HepG2 (cell line): ENCODE results near the gene C10orf53.

Experiments
- ATF2 ChIP-seq: sonication (generic); formaldehyde crosslinking; IDR thresholded peaks from 2 replicates; pipeline ENCODE4 v1.4.0; 2020; ENCODE audit warnings: missing genetic modification reagents
- CHCHD3 ChIP-seq: sonication (generic); formaldehyde crosslinking; IDR thresholded peaks from 2 replicates; pipeline ENCODE4 v1.8.0; 2022; ENCODE audit warnings: mild to moderate bottlenecking, missing genetic modification reagents, moderate library complexity
- CTCF ChIP-seq: sonication (generic); formaldehyde crosslinking; IDR thresholded peaks from 2 replicates; pipeline ENCODE4 v1.5.0; 2020; ENCODE audit warnings: mild to moderate bottlenecking, missing genetic modification reagents, moderate library complexity
- FOXO4 ChIP-seq: sonication (generic); formaldehyde crosslinking; conservative IDR thresholded peaks from 2 replicates; pipeline ENCODE4 v1.8.1; 2023; ENCODE audit warnings: missing genetic modification reagents
- NFKBIZ ChIP-seq: IDR thresholded peaks from 2 replicates; pipeline ENCODE4 v1.6.1; 2018; ENCODE audit warnings: missing genetic modification reagents, missing compliant biosample characterization
- POLR2A ChIP-seq, 2 experiments: IDR thresholded peaks; 2 replicates each; pipeline ENCODE4 v1.6.1; 2011; ENCODE audit warnings: low read depth in 2 of 2, low read length in 2 of 2, mild to moderate bottlenecking in 1 of 2, moderate library complexity in 1 of 2; ENCODE audit not compliant: insufficient read depth in 1 of 2
- PRDM15 ChIP-seq: sonication (generic); formaldehyde crosslinking; IDR thresholded peaks from 2 replicates; pipeline ENCODE4 v1.4.0; 2020; ENCODE audit warnings: missing genetic modification reagents
- SIX4 ChIP-seq: sonication (generic); formaldehyde crosslinking; IDR thresholded peaks from 2 replicates; pipeline ENCODE4 v1.4.0; 2020; ENCODE audit warnings: missing genetic modification reagents
- SMC3 ChIP-seq: IDR thresholded peaks from 2 replicates; pipeline ENCODE4 v1.6.1; 2011; ENCODE audit warnings: low read length, improper control_type of control experiment
- SUZ12 ChIP-seq: fragments of 150-350 bp; IDR thresholded peaks from 2 replicates; pipeline ENCODE4 v1.6.1; 2014; ENCODE audit warnings: low read depth, low read length
- TRIM24 ChIP-seq: sonication (generic); formaldehyde crosslinking; IDR thresholded peaks from 2 replicates; pipeline ENCODE4 v1.8.0; 2022; ENCODE audit warnings: mild to moderate bottlenecking, missing genetic modification reagents
- ZNF607 ChIP-seq: sonication (generic); formaldehyde crosslinking; IDR thresholded peaks from 2 replicates; pipeline ENCODE4 v1.5.1; 2020; ENCODE audit warnings: missing genetic modification reagents, mild to moderate bottlenecking, borderline replicate concordance

GRCh38 chr10:49711481-49711880, 32.0 kb downstream of the C10orf53 start:
- TF ChIP-seq CHCHD3 (CRISPR knock-in tag) (no peak), ATF2 (CRISPR knock-in tag) (no peak), SMC3 (no peak), SUZ12 (no peak), TRIM24 (no peak), FOXO4 (no peak), POLR2A (IDR thresholded peaks at IDR 0.05; ENCODE audit: insufficient read depth in 1 of 2, low read depth in 2 of 2, low read length in 2 of 2) (no peak), ZNF607 (CRISPR knock-in tag) (no peak), NFKBIZ (CRISPR knock-in tag) (no peak), SIX4 (no peak), PRDM15 (CRISPR knock-in tag) (no peak), CTCF (CRISPR knock-in tag) (no peak)
